ENCODE data around the gene TBX20. TPM values are rescaled to one million over a fixed set of nuclear protein-coding genes. Genes with fewer than 3 reads are reported as not detected.
A peak's percentile ranks its signal among the peaks of the same experiment; 100 is the strongest.

Gene TBX20
- under 1 TPM in 2 of 4 donors, not detected in 2; 0.22 to 0.27 TPM for total RNA-seq

DNA sequence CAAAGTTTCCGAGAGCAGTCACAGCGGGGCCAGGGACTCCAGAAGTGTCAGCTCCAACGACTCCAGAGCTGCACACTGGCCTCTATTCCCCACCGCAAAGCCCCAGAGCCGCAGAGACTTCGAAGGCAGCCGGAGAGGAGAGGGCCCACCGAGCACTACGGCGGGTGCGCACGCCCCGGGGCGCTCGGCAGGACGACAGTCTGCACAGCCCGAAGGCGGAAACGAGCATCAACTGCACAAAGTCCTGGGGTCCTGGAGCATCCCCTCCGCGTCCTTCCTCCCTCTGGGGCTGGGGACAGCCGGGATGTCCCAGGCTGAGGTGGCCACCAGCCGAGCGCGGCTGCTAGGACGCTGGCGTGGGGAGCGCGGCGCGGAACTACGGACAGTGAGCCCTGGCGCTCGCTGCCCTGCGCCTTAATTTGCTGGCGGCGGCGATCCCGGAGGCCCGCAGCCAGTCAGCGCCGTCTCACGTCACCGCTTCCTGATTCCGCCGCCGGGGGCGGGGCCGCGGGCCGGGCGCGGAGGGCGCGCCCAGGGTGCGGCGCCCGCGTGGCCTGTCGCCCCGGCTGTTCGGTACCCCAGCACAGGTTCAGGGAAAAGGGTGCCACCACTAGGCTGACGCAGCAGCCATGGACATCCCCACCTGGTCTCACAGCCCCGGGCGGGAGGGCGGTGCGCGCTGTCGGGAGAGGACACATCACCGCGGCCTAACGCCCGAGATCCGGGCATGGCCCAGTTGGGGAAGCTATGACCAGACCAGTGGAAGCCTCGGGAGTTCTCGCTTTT is at the start of gene TBX20:
Gene TBX20, minus strand, starts transcription at position 391 of the 786 bp plus-strand sequence. CDS start 480 bp downstream, outside the sequence.
- peak; percentile 26 to 33 for DNase-seq
- H3K27ac ChIP-seq = no peak within 1 kb of the TSS
- no peaks in the 10 kb centered on the region for H3K9me3 ChIP-seq
- intact Hi-C loops (cut with DNase I) = no loop called here
- TF ChIP-seq CTCF (IDR thresholded peaks at IDR 0.05) (no peak), POLR2A (IDR thresholded peaks at IDR 0.05) (no peak)
- no peaks in the 10 kb centered on the region for H3K36me3 ChIP-seq
- WGBS, 2 donors = 2 to 4% methylated on average over 12 to 25 of the region's 76 CpGs
- H3K27me3 ChIP-seq = peaks cover 65% of the 10 kb centered on the region
- peak within 1 kb of the TSS in 1 of 3 donors; percentile 21 for H3K4me3 ChIP-seq (replicated peaks in 1 of 3)
- peaks cover 5 to 11% of the 10 kb centered on the region in 2 donors for H3K4me1 ChIP-seq

DNA sequence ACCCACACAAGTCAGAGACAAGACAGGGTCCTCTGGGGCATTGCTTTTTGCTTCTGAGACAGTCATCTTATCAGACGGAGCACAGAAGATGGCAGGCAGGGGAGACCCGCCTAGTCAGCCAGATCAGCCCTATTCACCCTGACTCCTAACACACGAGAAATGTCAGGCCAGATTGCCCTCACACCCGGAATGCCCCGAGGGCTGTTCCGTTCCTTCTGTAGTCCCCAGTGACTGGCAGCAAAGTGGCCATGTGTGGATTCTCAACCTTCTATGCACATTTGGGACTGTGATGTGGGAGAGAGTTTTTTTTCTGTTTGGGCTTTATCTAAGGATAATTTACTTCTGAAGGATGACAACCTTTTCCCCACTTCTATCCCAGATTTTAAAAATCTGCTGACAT is 35.5 kb upstream of the TBX20 start:
- intact Hi-C loops (cut with DNase I) = no loop called here
- TF ChIP-seq POLR2A (IDR thresholded peaks at IDR 0.05) (no peak), CTCF (IDR thresholded peaks at IDR 0.05) (no peak)
- DNase-seq = no peak
- Histone ChIP-seq H3K4me3 (replicated peaks in 1 of 3) (no peak overlapping the region), H3K27me3 (no peaks in the 10 kb centered on the region), H3K9me3 (no peaks in the 10 kb centered on the region), H3K27ac (no peak overlapping the region), H3K4me1 (no peaks in the 10 kb centered on the region), H3K36me3 (no peaks in the 10 kb centered on the region)
- 74 to 91% methylated on average over 6 of the region's 6 CpGs for WGBS, 2 donors

DNA sequence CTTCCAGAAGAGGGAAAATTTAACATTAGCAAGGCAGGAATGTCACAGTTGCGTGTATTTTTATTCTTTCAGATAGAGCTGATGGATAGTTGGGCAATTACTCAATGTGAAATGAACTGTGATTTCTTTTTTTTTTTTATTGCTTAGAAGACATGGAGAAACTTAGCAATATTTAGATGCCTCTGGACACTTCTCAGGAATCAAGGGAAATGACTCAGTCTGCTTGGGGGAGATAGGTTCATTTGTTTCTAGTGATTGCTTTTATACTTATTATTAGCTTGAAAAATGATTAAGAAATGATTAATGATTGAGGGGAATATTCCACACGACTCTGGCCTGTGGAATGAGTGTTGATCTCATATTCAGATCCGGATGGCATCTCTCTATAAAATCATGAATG is 33.1 kb upstream of the TBX20 start:
- Histone ChIP-seq H3K4me1 (no peaks in the 10 kb centered on the region), H3K27me3 (no peaks in the 10 kb centered on the region), H3K9me3 (no peaks in the 10 kb centered on the region), H3K36me3 (no peaks in the 10 kb centered on the region), H3K4me3 (replicated peaks in 1 of 3) (no peak overlapping the region), H3K27ac (no peak overlapping the region)
- no peak for DNase-seq
- TF ChIP-seq CTCF (IDR thresholded peaks at IDR 0.05) = no peak
- no peak for TF ChIP-seq POLR2A (IDR thresholded peaks at IDR 0.05)
- 69 to 82% methylated on average over 3 of the region's 3 CpGs for WGBS, 2 donors
- intact Hi-C loops (cut with DNase I) = no loop called here

DNA sequence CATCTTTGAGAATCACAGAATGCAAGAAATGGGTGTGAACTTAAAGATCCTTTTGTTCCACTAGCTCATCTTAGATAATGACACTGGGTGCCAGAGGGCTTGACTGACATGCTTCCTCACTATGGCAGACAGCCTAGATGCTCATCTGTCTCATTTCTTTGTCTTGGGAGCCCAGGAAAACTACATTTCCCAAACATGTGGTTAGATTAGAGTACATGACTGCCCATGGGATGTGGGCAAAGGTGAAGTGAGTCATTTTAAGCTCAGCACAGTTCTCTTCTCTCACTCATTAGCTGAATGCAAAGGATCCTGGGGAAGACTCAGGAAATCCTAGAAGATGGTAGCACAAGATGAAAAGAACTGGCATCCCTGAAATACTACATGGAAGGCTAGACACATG is 32.5 kb upstream of the TBX20 start:
- no peak for DNase-seq
- Histone ChIP-seq H3K4me3 (replicated peaks in 1 of 3) (no peak overlapping the region), H3K4me1 (no peaks in the 10 kb centered on the region), H3K27me3 (no peaks in the 10 kb centered on the region), H3K9me3 (no peaks in the 10 kb centered on the region), H3K27ac (no peak overlapping the region), H3K36me3 (no peaks in the 10 kb centered on the region)
- intact Hi-C loops (cut with DNase I) = no loop called here
- TF ChIP-seq POLR2A (IDR thresholded peaks at IDR 0.05) = no peak

DNA sequence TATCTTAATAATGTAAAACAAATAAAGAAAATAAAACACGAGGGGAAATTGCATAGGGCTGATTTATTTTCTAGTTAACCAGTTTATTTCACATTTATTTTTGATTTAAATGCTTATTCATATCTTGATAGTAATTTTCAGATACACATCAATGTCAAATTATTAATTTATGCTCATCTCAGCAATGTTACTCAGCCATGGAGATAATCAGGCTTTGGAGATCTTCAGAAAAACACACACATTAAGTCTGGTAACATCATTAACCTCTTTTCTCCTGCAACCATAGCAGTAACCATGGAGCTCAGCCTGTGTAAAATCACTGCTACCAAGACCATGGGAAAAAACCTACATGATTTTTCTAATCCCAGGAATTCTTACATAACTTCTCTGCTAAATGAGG is 31.9 kb upstream of the TBX20 start:
- intact Hi-C loops (cut with DNase I) = no loop called here
- WGBS, 2 donors = 29 to 41% methylated on average over 1 of the region's 1 CpG
- Histone ChIP-seq H3K4me3 (replicated peaks in 1 of 3) (no peak overlapping the region), H3K27me3 (no peaks in the 10 kb centered on the region), H3K9me3 (no peaks in the 10 kb centered on the region), H3K27ac (no peak overlapping the region), H3K4me1 (no peaks in the 10 kb centered on the region), H3K36me3 (no peaks in the 10 kb centered on the region)
- no peak for TF ChIP-seq CTCF (IDR thresholded peaks at IDR 0.05)
- TF ChIP-seq POLR2A (IDR thresholded peaks at IDR 0.05) = no peak
- no peak for DNase-seq
